ENCODE measurements around the gene KCTD16.

DNA sequence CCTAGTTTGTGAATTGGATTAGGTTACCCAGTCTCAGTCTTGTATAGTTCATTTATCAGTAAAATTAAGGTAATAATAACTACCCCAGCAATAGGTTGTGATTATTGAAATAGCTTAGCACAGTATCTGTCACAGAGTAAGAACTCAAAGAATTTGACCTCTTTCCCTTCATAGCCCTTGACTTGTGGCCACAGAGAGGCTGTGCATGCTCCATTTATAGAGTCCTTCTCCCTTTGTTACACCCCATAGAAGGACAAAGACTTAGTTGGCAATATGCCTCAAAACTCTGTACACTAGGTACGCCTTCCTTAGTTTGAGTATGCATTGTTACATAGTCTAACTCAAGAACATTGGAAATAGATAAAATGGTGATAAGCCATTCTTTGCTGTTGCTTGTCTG lies 257.2 kb downstream of the KCTD16 start:
- TF ChIP-seq NFRKB (IDR thresholded peaks at IDR 0.05) (no peak), ZNF384 (IDR thresholded peaks at IDR 0.05) (no peak), SP1 (IDR thresholded peaks at IDR 0.05) (no peak), BHLHE40 (IDR thresholded peaks at IDR 0.05; ENCODE audit: borderline replicate concordance) (no peak), FOXK2 (IDR thresholded peaks at IDR 0.05) (no peak), CTBP1 (IDR thresholded peaks at IDR 0.05; ENCODE audit: borderline replicate concordance) (no peak), FOXM1 (IDR thresholded peaks at IDR 0.05; ENCODE audit: borderline replicate concordance) (no peak), SUZ12 (IDR thresholded peaks at IDR 0.05) (no peak)
